ENCODE data around the gene ADIRF.
"Not testable (repeated sequence)": the region's sequence is repeated elsewhere in the genome, so short reads cannot be mapped to it uniquely, and the experiment has no call there.

Gene ADIRF

GRCh38 chr10:86960863-86961434 lies 7.3 kb upstream of the ADIRF start:
- no peak for DNase-seq (ENCODE audit: low read depth)

GRCh38 chr10:86961481-86962091 lies 6.7 kb upstream of the ADIRF start:
- no peak for DNase-seq (ENCODE audit: low read depth)

GRCh38 chr10:86962136-86962980 lies 5.9 kb upstream of the ADIRF start:
- no peak for DNase-seq (ENCODE audit: low read depth)

GRCh38 chr10:86962981-86963310 lies 5.3 kb upstream of the ADIRF start:
- DNase-seq (ENCODE audit: low read depth): no peak

GRCh38 chr10:86963341-86963919 lies 4.9 kb upstream of the ADIRF start:
- DNase-seq (ENCODE audit: low read depth): no peak

GRCh38 chr10:86964061-86964846 lies 4.0 kb upstream of the ADIRF start:
- no peak for DNase-seq (ENCODE audit: low read depth)

GRCh38 chr10:86964847-86965190 lies 3.5 kb upstream of the ADIRF start:
- no peak for DNase-seq (ENCODE audit: low read depth)

GRCh38 chr10:86965986-86966654 lies 2.2 kb upstream of the ADIRF start:
- no peak for DNase-seq (ENCODE audit: low read depth)

GRCh38 chr10:86967481-86967941 lies 771 bp upstream of the ADIRF start:
- DNase-seq (ENCODE audit: low read depth): no peak

- DNase-seq (ENCODE audit: low read depth): no peak
Observed at GRCh38 chr10:86968994-86969355, 693 bp downstream of the ADIRF start.

GRCh38 chr10:86969421-86970041 lies 1.2 kb downstream of the ADIRF start:
- no peak for DNase-seq (ENCODE audit: low read depth)

- no peak for DNase-seq (ENCODE audit: low read depth)
Observed at GRCh38 chr10:86970162-86970981, 2.1 kb downstream of the ADIRF start.

GRCh38 chr10:86970982-86971231 lies 2.6 kb downstream of the ADIRF start:
- no peak for DNase-seq (ENCODE audit: low read depth)

- peak; percentile 87 for DNase-seq (ENCODE audit: low read depth)
Observed at GRCh38 chr10:86971232-86971991, 3.1 kb downstream of the ADIRF start.

- DNase-seq (ENCODE audit: low read depth): no peak
Observed at GRCh38 chr10:86972613-86973380, 4.5 kb downstream of the ADIRF start.

GRCh38 chr10:86974484-86974883 lies 6.2 kb downstream of the ADIRF start:
- DNase-seq (ENCODE audit: low read depth): no peak

GRCh38 chr10:86976362-86977056 lies 8.2 kb downstream of the ADIRF start:
- DNase-seq (ENCODE audit: low read depth): no peak

- not testable (repeated sequence) for DNase-seq (ENCODE audit: low read depth)
Observed at GRCh38 chr10:86978457-86978856, 10.2 kb downstream of the ADIRF start.

All from T follicular helper cell (primary cell).